K562 (cell line): ENCODE measurements around the gene LNX2. TPM values are rescaled to one million over a fixed set of nuclear protein-coding genes. Genes with fewer than 3 reads are reported as not detected.
A peak's percentile ranks its signal among the peaks of the same experiment; 100 is the strongest.

Experiments
- ATAC-seq: fragments of 200-7000 bp; cut with Tn5 transposase; 3 replicates; pipeline ENCODE4 v1.9.1; 2020; ENCODE audit warnings: moderate library complexity
- BruUV-seq: library from RNA; stranded (reverse); fragments of 400-500 nt; replicated peaks from 2 replicates; lab custom pipeline; 2021; lab: Mats Ljungman, UMichigan
- CTCF ChIA-PET: fragments of 300-600 bp; formaldehyde crosslinking; extraction: SDS; loops from one replicate; lab custom pipeline; 2021; ENCODE audit warnings: low intra/inter-chr PET ratio; lab: Yijun Ruan, JAX
- POLR2A ChIA-PET: fragments of 300-600, 350-650 bp; sonication (Branson Sonifier 250); formaldehyde crosslinking; extraction: SDS; loops from one replicate; lab custom pipeline; 2021; ENCODE audit warnings: antibody characterized with exemption, inconsistent platforms; lab: Yijun Ruan, JAX
- DNase-seq, 4 experiments: peaks; one replicate each; pipeline versions ENCODE4 v3.0.0 to v3.0.0-alpha.2; 2011 to 2018; ENCODE audit warnings: low spot score in 3 of 4, mixed read lengths in 3 of 4; ENCODE audit errors: extremely low read depth in 1 of 4
- FAIRE-seq: peaks from 2 replicates; lab custom pipeline; 2011; peaks lifted over from hg19 to GRCh38; lab: Jason Lieb, UNC
- H2AFZ ChIP-seq: 2 replicates; pipeline ENCODE4 v1.6.0; 2011; ENCODE audit warnings: low read depth, low read length, control low read depth, inconsistent platforms
- H3K27ac ChIP-seq: fragments of 200-600 bp; 3 replicates; pipeline ENCODE4 v1.8.0; 2011; ENCODE audit warnings: low read depth, mild to moderate bottlenecking, control low read depth, inconsistent platforms, low read length, moderate library complexity, mixed read lengths; ENCODE audit errors: extremely low read depth
- H3K27me3 ChIP-seq, 2 experiments: fragments of 300-600 bp in 1 of 2; 2 replicates in 1 of 2; 3 replicates in 1 of 2; pipeline versions ENCODE4 v1.6.0 to v1.8.0; 2011; ENCODE audit warnings: inconsistent platforms in 2 of 2, low read length in 2 of 2, mild to moderate bottlenecking in 1 of 2, mixed read lengths in 1 of 2, moderate library complexity in 1 of 2; ENCODE audit not compliant: control insufficient read depth in 2 of 2, insufficient read depth in 2 of 2
- H3K36me3 ChIP-seq: fragments of 300-600 bp; 3 replicates; pipeline ENCODE4 v1.8.0; 2011; ENCODE audit warnings: mild to moderate bottlenecking, low read length, inconsistent platforms; ENCODE audit not compliant: control insufficient read depth, insufficient read depth
- H3K4me1 ChIP-seq, 2 experiments: fragments of 200-600 bp in 1 of 2; replicated peaks in 1 of 2; 2 replicates in 1 of 2; 3 replicates in 1 of 2; pipeline versions ENCODE4 v1.5.1 to v1.8.0; 2011; ENCODE audit warnings: inconsistent platforms in 2 of 2, low read length in 2 of 2, mild to moderate bottlenecking in 1 of 2, mixed read lengths in 1 of 2, moderate library complexity in 1 of 2; ENCODE audit not compliant: control insufficient read depth in 2 of 2, insufficient read depth in 2 of 2
- H3K4me2 ChIP-seq: 2 replicates; pipeline ENCODE4 v1.6.1; 2011; ENCODE audit warnings: low read length, control low read depth, inconsistent platforms, mixed read lengths; ENCODE audit not compliant: insufficient read depth
- H3K4me3 ChIP-seq: fragments of 200-600 bp; sonication (generic), shearing (Covaris generic); 2 replicates; pipeline ENCODE4 v1.5.1; 2016; ENCODE audit warnings: control low read depth, inconsistent platforms
- H3K79me2 ChIP-seq: fragments of 200-600 bp; 3 replicates; pipeline ENCODE4 v1.8.0; 2011; ENCODE audit warnings: low read length, inconsistent platforms; ENCODE audit not compliant: control insufficient read depth, insufficient read depth
- H3K9ac ChIP-seq, 2 experiments: 2 replicates each; pipeline versions ENCODE4 v1.6.0 to v1.6.1; 2011; ENCODE audit warnings: low read depth in 2 of 2, low read length in 2 of 2, control low read depth in 1 of 2, inconsistent platforms in 1 of 2, mild to moderate bottlenecking in 1 of 2, mixed read lengths in 1 of 2; ENCODE audit not compliant: insufficient read depth in 1 of 2
- H3K9me1 ChIP-seq: one replicate; pipeline ENCODE4 v1.6.0; 2011; ENCODE audit warnings: inconsistent platforms, mild to moderate bottlenecking, low read length, moderate library complexity; ENCODE audit not compliant: control insufficient read depth, insufficient read depth
- H3K9me3 ChIP-seq: replicated peaks from 2 replicates; pipeline ENCODE4 v1.5.1; 2011; ENCODE audit warnings: low read depth, low read length, inconsistent platforms; ENCODE audit not compliant: control insufficient read depth, insufficient read depth
- H4K20me1 ChIP-seq: replicated peaks from 2 replicates; pipeline ENCODE4 v1.6.1; 2011; ENCODE audit warnings: low read length, inconsistent platforms, mixed read lengths; ENCODE audit not compliant: control insufficient read depth, insufficient read depth
- JUNB ChIP-seq: fragments of 450-650 bp; formaldehyde crosslinking; conservative IDR thresholded peaks from 2 replicates; pipeline ENCODE4 v1.4.0; 2020; ENCODE audit warnings: mild to moderate bottlenecking
- MEIS2 ChIP-seq: fragments of 450-650 bp; IDR thresholded peaks from 2 replicates; pipeline ENCODE4 v1.6.1; 2014; ENCODE audit warnings: mild to moderate bottlenecking; ENCODE audit not compliant: partially characterized antibody
- POLR2G ChIP-seq: fragments of 200-400 bp; formaldehyde crosslinking; IDR thresholded peaks from 2 replicates; pipeline ENCODE4 v1.6.1; 2017; ENCODE audit warnings: low read depth, mild to moderate bottlenecking, antibody characterized with exemption, low read length, moderate library complexity
- TGIF2 ChIP-seq: sonication (generic); formaldehyde crosslinking; IDR thresholded peaks from 2 replicates; pipeline ENCODE4 v1.8.1; 2022; ENCODE audit warnings: mild to moderate bottlenecking, missing genetic modification reagents, moderate library complexity
- ZKSCAN1 ChIP-seq: fragments of 150-350 bp; IDR thresholded peaks from 2 replicates; pipeline ENCODE4 v1.6.1; 2016; ENCODE audit warnings: low read depth, low read length
- WGBS: fragments of 100-300 bp; shearing (Covaris generic); methylation state at CpG from one replicate; pipeline ENCODE4 v1.1.6; 2016; ENCODE audit warnings: low coverage, mixed read lengths; ENCODE audit not compliant: insufficient coverage; ENCODE audit errors: missing lambda C conversion rate; 5-methylcytosine and 5-hydroxymethylcytosine counted together
- in situ Hi-C: fragments of 300-500 bp; cut with MboI; formaldehyde crosslinking; loops from 4 replicates; pipeline ENCODE4 v1.15.0; 2018; ENCODE audit warnings: inconsistent platforms, mixed read lengths
- intact Hi-C: fragments of 100-400 bp; cut with micrococcal nuclease; formaldehyde crosslinking; loops from 2 replicates; pipeline ENCODE4 v1.14.2; 2022
- polyA plus RNA-seq, 8 experiments: library from polyadenylated mRNA; depleted of rRNA in 4 of 8; stranded (reverse) in 5 of 8; unstranded in 3 of 8; fragments of >200 nt; fragmentation: Nextera tagmentation in 2 of 8; fragmentation: Illumina TruSeq in 1 of 8; extraction: Ambion mirVana in 2 of 8; extraction: Trizol in 1 of 8; gene quantifications; 2 replicates each; pipeline versions ENCODE4 v1.2.1 to v1.2.3, GENCODE V29; 2011 to 2014; ENCODE audit warnings: inconsistent platforms in 1 of 8, missing spikeins in 1 of 8
- total RNA-seq, 7 experiments: library from RNA; depleted of rRNA in 6 of 7; stranded (reverse); fragments of >200 nt in 6 of 7; fragmentation: Illumina TruSeq in 2 of 7; extraction: Trizol in 2 of 7; gene quantifications; 2 replicates each; pipeline versions ENCODE4 v1.2.1 to v1.2.3, GENCODE V29; 2011 to 2021; ENCODE audit warnings: low replicate concordance in 1 of 7
- TF ChIP-seq, protein P1 (sequence below): fragments of 450-650 bp; IDR thresholded peaks from 2 replicates; pipeline ENCODE4 v1.6.1; 2016
- TF ChIP-seq, protein P2 (sequence below): fragments of 250-450 bp; sonication (Bioruptor Pico); IDR thresholded peaks from 2 replicates; pipeline ENCODE4 v1.4.0; 2020
- TF ChIP-seq, protein P3 (sequence below): fragments of 200-800 bp; sonication (Bioruptor generic); IDR thresholded peaks from 2 replicates; pipeline ENCODE4 v1.6.1; 2017; ENCODE audit warnings: missing genetic modification characterization, missing compliant biosample characterization
- TF ChIP-seq, protein P4 (sequence below): IDR thresholded peaks from 2 replicates; pipeline ENCODE4 v1.6.1; 2014; ENCODE audit warnings: antibody characterized with exemption
- TF ChIP-seq, protein P5 (sequence below): fragments of 450-650 bp; formaldehyde crosslinking; conservative IDR thresholded peaks from 2 replicates; pipeline ENCODE4 v1.4.0; 2022; ENCODE audit warnings: mild to moderate bottlenecking, missing genetic modification characterization

LNX2 gene
- total and polyA plus RNA-seq, 9 of the 15 experiments (the other 6 are each of a cell fraction or from before 2014, with no cell fraction given): 1.5 to 5.5 (median 4.0) TPM

DNA sequence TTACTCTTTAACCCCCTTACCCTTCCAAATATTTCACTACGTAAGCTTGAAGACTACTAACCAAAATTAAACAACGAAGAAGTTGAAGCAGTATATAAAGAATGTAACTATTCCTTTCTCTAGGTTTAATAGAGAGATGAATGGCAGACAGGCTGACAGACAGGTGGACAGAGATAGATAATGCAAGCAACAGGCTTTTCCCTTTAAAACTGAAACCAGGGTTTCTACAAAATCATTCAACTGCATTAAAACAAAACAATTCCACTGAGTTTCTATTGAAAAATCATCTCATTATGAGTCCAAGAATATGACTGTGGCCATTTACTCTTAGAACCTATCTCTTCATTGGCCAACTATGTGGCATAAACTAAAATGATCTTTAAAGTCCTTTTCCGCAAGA is 15.2 kb downstream of the LNX2 start:
- Histone ChIP-seq H3K4me2 (no peak overlapping the region), H3K27me3 (no peaks in the 10 kb centered on the region), H3K36me3 (no peaks in the 10 kb centered on the region), H3K9me1 (no peaks in the 10 kb centered on the region), H3K79me2 (no peaks in the 10 kb centered on the region; the same call in 2 of the 3 replicates), H3K4me1 (peaks cover 0 to 22% of the 10 kb centered on the region in 2 experiments; a peak in 4 of 5 replicates)
- ChIA-PET CTCF (no interaction called here), POLR2A (no interaction called here)
- intact Hi-C loops: no loop called here
- no peak for ATAC-seq
- TF ChIP-seq MEIS2 (peak; percentile 30), TGIF2 (CRISPR knock-in tag) (no peak), POLR2G (no peak), JUNB (CRISPR knock-in tag) (no peak), ZKSCAN1 (no peak)
- TF ChIP-seq, protein P1, sequence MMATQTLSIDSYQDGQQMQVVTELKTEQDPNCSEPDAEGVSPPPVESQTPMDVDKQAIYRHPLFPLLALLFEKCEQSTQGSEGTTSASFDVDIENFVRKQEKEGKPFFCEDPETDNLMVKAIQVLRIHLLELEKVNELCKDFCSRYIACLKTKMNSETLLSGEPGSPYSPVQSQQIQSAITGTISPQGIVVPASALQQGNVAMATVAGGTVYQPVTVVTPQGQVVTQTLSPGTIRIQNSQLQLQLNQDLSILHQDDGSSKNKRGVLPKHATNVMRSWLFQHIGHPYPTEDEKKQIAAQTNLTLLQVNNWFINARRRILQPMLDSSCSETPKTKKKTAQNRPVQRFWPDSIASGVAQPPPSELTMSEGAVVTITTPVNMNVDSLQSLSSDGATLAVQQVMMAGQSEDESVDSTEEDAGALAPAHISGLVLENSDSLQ: peak; percentile 67
- TF ChIP-seq, protein P2, sequence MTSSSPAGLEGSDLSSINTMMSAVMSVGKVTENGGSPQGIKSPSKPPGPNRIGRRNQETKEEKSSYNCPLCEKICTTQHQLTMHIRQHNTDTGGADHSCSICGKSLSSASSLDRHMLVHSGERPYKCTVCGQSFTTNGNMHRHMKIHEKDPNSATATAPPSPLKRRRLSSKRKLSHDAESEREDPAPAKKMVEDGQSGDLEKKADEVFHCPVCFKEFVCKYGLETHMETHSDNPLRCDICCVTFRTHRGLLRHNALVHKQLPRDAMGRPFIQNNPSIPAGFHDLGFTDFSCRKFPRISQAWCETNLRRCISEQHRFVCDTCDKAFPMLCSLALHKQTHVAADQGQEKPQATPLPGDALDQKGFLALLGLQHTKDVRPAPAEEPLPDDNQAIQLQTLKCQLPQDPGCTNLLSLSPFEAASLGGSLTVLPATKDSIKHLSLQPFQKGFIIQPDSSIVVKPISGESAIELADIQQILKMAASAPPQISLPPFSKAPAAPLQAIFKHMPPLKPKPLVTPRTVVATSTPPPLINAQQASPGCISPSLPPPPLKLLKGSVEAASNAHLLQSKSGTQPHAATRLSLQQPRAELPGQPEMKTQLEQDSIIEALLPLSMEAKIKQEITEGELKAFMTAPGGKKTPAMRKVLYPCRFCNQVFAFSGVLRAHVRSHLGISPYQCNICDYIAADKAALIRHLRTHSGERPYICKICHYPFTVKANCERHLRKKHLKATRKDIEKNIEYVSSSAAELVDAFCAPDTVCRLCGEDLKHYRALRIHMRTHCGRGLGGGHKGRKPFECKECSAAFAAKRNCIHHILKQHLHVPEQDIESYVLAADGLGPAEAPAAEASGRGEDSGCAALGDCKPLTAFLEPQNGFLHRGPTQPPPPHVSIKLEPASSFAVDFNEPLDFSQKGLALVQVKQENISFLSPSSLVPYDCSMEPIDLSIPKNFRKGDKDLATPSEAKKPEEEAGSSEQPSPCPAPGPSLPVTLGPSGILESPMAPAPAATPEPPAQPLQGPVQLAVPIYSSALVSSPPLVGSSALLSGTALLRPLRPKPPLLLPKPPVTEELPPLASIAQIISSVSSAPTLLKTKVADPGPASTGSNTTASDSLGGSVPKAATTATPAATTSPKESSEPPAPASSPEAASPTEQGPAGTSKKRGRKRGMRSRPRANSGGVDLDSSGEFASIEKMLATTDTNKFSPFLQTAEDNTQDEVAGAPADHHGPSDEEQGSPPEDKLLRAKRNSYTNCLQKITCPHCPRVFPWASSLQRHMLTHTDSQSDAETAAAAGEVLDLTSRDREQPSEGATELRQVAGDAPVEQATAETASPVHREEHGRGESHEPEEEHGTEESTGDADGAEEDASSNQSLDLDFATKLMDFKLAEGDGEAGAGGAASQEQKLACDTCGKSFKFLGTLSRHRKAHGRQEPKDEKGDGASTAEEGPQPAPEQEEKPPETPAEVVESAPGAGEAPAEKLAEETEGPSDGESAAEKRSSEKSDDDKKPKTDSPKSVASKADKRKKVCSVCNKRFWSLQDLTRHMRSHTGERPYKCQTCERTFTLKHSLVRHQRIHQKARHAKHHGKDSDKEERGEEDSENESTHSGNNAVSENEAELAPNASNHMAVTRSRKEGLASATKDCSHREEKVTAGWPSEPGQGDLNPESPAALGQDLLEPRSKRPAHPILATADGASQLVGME: no peak
- TF ChIP-seq, protein P3, sequence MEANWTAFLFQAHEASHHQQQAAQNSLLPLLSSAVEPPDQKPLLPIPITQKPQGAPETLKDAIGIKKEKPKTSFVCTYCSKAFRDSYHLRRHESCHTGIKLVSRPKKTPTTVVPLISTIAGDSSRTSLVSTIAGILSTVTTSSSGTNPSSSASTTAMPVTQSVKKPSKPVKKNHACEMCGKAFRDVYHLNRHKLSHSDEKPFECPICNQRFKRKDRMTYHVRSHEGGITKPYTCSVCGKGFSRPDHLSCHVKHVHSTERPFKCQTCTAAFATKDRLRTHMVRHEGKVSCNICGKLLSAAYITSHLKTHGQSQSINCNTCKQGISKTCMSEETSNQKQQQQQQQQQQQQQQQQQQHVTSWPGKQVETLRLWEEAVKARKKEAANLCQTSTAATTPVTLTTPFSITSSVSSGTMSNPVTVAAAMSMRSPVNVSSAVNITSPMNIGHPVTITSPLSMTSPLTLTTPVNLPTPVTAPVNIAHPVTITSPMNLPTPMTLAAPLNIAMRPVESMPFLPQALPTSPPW (CRISPR knock-in tag): no peak
- TF ChIP-seq, protein P4, sequence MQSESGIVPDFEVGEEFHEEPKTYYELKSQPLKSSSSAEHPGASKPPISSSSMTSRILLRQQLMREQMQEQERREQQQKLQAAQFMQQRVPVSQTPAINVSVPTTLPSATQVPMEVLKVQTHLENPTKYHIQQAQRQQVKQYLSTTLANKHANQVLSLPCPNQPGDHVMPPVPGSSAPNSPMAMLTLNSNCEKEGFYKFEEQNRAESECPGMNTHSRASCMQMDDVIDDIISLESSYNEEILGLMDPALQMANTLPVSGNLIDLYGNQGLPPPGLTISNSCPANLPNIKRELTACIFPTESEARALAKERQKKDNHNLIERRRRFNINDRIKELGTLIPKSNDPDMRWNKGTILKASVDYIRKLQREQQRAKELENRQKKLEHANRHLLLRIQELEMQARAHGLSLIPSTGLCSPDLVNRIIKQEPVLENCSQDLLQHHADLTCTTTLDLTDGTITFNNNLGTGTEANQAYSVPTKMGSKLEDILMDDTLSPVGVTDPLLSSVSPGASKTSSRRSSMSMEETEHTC: no peak
- TF ChIP-seq, protein P5, sequence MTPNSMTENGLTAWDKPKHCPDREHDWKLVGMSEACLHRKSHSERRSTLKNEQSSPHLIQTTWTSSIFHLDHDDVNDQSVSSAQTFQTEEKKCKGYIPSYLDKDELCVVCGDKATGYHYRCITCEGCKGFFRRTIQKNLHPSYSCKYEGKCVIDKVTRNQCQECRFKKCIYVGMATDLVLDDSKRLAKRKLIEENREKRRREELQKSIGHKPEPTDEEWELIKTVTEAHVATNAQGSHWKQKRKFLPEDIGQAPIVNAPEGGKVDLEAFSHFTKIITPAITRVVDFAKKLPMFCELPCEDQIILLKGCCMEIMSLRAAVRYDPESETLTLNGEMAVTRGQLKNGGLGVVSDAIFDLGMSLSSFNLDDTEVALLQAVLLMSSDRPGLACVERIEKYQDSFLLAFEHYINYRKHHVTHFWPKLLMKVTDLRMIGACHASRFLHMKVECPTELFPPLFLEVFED (CRISPR knock-in tag): no peak
- TF ChIP-seq, all 486 proteins: peak for 2
- no TSS peak for BruUV-seq
- H3K27ac ChIP-seq: no peak overlapping the region; the same call in 2 of the 3 replicates
- no peaks in the 10 kb centered on the region for H4K20me1 ChIP-seq
- no peak overlapping the region for H3K4me3 ChIP-seq
- H2AFZ ChIP-seq: no peak overlapping the region
- WGBS: 50% methylated on average over 2 of the region's 3 CpGs
- FAIRE-seq (no peak), DNase-seq (no peak)
- H3K9me3 ChIP-seq: no peaks in the 10 kb centered on the region
- no peak overlapping the region for H3K9ac ChIP-seq
- in situ Hi-C loops: no loop called here
